HepG2 (cell line): ENCODE data around the gene CPVL. TPM values are rescaled to one million over a fixed set of nuclear protein-coding genes. Genes with fewer than 3 reads are reported as not detected.

ENCODE experiments used
- CREM ChIP-seq, 2 experiments: sonication (generic) in 1 of 2; formaldehyde crosslinking in 1 of 2; IDR thresholded peaks; 2 replicates each; pipeline versions ENCODE4 v1.4.0 to v1.6.1; 2016 to 2020; ENCODE audit warnings: antibody characterized with exemption in 1 of 2, mild to moderate bottlenecking in 1 of 2, missing genetic modification reagents in 1 of 2
- FOXP1 ChIP-seq, 2 experiments: fragments of 450-650 bp in 1 of 2; IDR thresholded peaks; 2 replicates each; pipeline ENCODE4 v1.6.1; 2017 to 2018; ENCODE audit warnings: antibody characterized with exemption in 1 of 2
- FOXP4 ChIP-seq: sonication (generic); formaldehyde crosslinking; IDR thresholded peaks from 2 replicates; pipeline ENCODE4 v1.4.0; 2020; ENCODE audit warnings: missing genetic modification reagents
- HHEX ChIP-seq: IDR thresholded peaks from 2 replicates; pipeline ENCODE4 v1.6.1; 2016; ENCODE audit warnings: control low read depth
- KLF12 ChIP-seq: sonication (generic); formaldehyde crosslinking; IDR thresholded peaks from 2 replicates; pipeline ENCODE4 v1.4.0; 2020; ENCODE audit warnings: missing genetic modification reagents, borderline replicate concordance
- RBM22 ChIP-seq: fragments of 200-400 bp; formaldehyde crosslinking; optimal IDR thresholded peaks from 2 replicates; pipeline ENCODE3; 2017; ENCODE audit warnings: mild to moderate bottlenecking, low read length, moderate library complexity
- STAT5B ChIP-seq: sonication (generic); formaldehyde crosslinking; IDR thresholded peaks from 2 replicates; pipeline ENCODE4 v1.4.0; 2020; ENCODE audit warnings: missing genetic modification reagents
- ZNF281 ChIP-seq: sonication (generic); formaldehyde crosslinking; IDR thresholded peaks from 2 replicates; pipeline ENCODE4 v1.4.0; 2020; ENCODE audit warnings: missing genetic modification reagents, borderline replicate concordance
- ZNF335 ChIP-seq: sonication (generic); formaldehyde crosslinking; IDR thresholded peaks from 2 replicates; pipeline ENCODE4 v1.4.0; 2020; ENCODE audit warnings: missing genetic modification reagents
- ZNF589 ChIP-seq: sonication (generic); formaldehyde crosslinking; conservative IDR thresholded peaks from 2 replicates; pipeline ENCODE4 v1.8.0; 2022; ENCODE audit warnings: mild to moderate bottlenecking, moderate library complexity, missing genetic modification reagents
- ZNF652 ChIP-seq: IDR thresholded peaks from 2 replicates; pipeline ENCODE4 v1.6.1; 2016; ENCODE audit warnings: low read depth, borderline replicate concordance
- polyA plus RNA-seq, 8 experiments: library from polyadenylated mRNA; depleted of rRNA in 3 of 8; stranded (reverse) in 7 of 8; unstranded in 1 of 8; fragments of >200 nt; fragmentation: Illumina TruSeq in 4 of 8; extraction: Trizol in 4 of 8; gene quantifications; 2 replicates each; pipeline versions ENCODE4 v1.2.1 to v1.2.3, GENCODE V29; 2011 to 2016; ENCODE audit warnings: low read depth in 4 of 8, missing spikeins in 1 of 8, mixed read lengths in 1 of 8; ENCODE audit not compliant: insufficient read depth in 1 of 8
- total RNA-seq, 5 experiments: library from RNA; depleted of rRNA; stranded (reverse); fragments of >200 nt; fragmentation: Illumina TruSeq; extraction: Trizol; gene quantifications; 2 replicates each; pipeline ENCODE4 v1.2.3, GENCODE V29; 2016; ENCODE audit warnings: low read depth in 1 of 5
- TF ChIP-seq, protein P1 (sequence below), 2 experiments: sonication (generic) in 1 of 2; formaldehyde crosslinking in 1 of 2; IDR thresholded peaks; 2 replicates each; pipeline versions ENCODE4 v1.4.0 to v1.6.1; 2016 to 2020; ENCODE audit warnings: borderline replicate concordance in 1 of 2, low read depth in 1 of 2, mild to moderate bottlenecking in 1 of 2, missing genetic modification reagents in 1 of 2
- TF ChIP-seq, protein P2 (sequence below): sonication (generic); formaldehyde crosslinking; IDR thresholded peaks from 2 replicates; pipeline ENCODE4 v1.4.0; 2020; ENCODE audit warnings: mild to moderate bottlenecking, missing genetic modification reagents, borderline replicate concordance
- TF ChIP-seq, protein P3 (sequence below): IDR thresholded peaks from 2 replicates; pipeline ENCODE4 v1.6.1; 2012; ENCODE audit warnings: inconsistent platforms

Gene CPVL
- total and polyA plus RNA-seq, 2 of the 13 experiments (the other 11 are each of a cell fraction or from before 2014, with no cell fraction given) = 59.2 to 294 TPM

DNA sequence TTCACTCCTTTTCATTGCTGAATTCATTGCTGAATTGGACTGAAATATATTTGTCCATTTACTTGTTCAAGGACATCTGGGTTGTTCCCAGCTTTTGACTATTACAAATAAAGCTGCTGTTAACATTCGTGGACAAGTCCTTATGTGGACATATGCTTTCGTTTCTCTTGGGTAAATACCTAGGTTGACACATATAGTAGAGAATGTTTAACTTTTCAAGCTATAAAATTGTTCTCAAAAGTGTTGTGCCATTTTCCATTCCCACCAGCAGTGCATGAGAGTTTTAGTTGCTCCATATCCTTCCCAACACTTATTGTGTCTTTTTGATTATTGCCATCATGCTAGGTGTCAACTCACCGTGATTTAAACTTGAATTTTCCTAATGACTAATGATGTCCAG is 17.5 kb upstream of the CPVL start (continued):
- TF ChIP-seq, protein P1, sequence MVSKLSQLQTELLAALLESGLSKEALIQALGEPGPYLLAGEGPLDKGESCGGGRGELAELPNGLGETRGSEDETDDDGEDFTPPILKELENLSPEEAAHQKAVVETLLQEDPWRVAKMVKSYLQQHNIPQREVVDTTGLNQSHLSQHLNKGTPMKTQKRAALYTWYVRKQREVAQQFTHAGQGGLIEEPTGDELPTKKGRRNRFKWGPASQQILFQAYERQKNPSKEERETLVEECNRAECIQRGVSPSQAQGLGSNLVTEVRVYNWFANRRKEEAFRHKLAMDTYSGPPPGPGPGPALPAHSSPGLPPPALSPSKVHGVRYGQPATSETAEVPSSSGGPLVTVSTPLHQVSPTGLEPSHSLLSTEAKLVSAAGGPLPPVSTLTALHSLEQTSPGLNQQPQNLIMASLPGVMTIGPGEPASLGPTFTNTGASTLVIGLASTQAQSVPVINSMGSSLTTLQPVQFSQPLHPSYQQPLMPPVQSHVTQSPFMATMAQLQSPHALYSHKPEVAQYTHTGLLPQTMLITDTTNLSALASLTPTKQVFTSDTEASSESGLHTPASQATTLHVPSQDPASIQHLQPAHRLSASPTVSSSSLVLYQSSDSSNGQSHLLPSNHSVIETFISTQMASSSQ (IDR thresholded peaks at IDR 0.05; ENCODE audit: low read depth) = peak; percentile 81
- TF ChIP-seq, protein P1 (CRISPR knock-in tag; IDR thresholded peaks at IDR 0.05; ENCODE audit: borderline replicate concordance) = peak; percentile 88; the same call in 1 of the 2 replicates
- TF ChIP-seq HHEX (CRISPR knock-in tag) = no peak
- TF ChIP-seq RBM22 = no peak
- no peak for TF ChIP-seq FOXP1 (IDR thresholded peaks at IDR 0.05)
- peak; percentile 72 for TF ChIP-seq FOXP1 (CRISPR knock-in tag; IDR thresholded peaks at IDR 0.05)
- TF ChIP-seq KLF12 = no peak
- TF ChIP-seq, protein P2, sequence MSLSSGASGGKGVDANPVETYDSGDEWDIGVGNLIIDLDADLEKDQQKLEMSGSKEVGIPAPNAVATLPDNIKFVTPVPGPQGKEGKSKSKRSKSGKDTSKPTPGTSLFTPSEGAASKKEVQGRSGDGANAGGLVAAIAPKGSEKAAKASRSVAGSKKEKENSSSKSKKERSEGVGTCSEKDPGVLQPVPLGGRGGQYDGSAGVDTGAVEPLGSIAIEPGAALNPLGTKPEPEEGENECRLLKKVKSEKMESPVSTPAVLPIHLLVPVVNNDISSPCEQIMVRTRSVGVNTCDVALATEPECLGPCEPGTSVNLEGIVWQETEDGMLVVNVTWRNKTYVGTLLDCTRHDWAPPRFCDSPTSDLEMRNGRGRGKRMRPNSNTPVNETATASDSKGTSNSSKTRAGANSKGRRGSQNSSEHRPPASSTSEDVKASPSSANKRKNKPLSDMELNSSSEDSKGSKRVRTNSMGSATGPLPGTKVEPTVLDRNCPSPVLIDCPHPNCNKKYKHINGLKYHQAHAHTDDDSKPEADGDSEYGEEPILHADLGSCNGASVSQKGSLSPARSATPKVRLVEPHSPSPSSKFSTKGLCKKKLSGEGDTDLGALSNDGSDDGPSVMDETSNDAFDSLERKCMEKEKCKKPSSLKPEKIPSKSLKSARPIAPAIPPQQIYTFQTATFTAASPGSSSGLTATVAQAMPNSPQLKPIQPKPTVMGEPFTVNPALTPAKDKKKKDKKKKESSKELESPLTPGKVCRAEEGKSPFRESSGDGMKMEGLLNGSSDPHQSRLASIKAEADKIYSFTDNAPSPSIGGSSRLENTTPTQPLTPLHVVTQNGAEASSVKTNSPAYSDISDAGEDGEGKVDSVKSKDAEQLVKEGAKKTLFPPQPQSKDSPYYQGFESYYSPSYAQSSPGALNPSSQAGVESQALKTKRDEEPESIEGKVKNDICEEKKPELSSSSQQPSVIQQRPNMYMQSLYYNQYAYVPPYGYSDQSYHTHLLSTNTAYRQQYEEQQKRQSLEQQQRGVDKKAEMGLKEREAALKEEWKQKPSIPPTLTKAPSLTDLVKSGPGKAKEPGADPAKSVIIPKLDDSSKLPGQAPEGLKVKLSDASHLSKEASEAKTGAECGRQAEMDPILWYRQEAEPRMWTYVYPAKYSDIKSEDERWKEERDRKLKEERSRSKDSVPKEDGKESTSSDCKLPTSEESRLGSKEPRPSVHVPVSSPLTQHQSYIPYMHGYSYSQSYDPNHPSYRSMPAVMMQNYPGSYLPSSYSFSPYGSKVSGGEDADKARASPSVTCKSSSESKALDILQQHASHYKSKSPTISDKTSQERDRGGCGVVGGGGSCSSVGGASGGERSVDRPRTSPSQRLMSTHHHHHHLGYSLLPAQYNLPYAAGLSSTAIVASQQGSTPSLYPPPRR (CRISPR knock-in tag) = peak; percentile 84
- peak; percentile 31; the same call in 1 of the 2 replicates for TF ChIP-seq CREM (IDR thresholded peaks at IDR 0.05)
- no peak for TF ChIP-seq CREM (CRISPR knock-in tag; IDR thresholded peaks at IDR 0.05)
- 0 out of 2 replicates have a peak, but pooled peaks have one; percentile 12 for TF ChIP-seq ZNF652
- TF ChIP-seq ZNF589 (CRISPR knock-in tag) = no peak
- 0 out of 2 replicates have a peak, but pooled peaks have one; percentile 20 for TF ChIP-seq FOXP4 (CRISPR knock-in tag)
- TF ChIP-seq ZNF281 (CRISPR knock-in tag) = no peak
- 0 out of 2 replicates have a peak, but pooled peaks have one; percentile 31 for TF ChIP-seq ZNF335 (CRISPR knock-in tag)
- TF ChIP-seq STAT5B (CRISPR knock-in tag) = no peak
- TF ChIP-seq, protein P3, sequence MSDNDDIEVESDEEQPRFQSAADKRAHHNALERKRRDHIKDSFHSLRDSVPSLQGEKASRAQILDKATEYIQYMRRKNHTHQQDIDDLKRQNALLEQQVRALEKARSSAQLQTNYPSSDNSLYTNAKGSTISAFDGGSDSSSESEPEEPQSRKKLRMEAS = no peak
